ENCODE results near the gene GSTP1.

DNA sequence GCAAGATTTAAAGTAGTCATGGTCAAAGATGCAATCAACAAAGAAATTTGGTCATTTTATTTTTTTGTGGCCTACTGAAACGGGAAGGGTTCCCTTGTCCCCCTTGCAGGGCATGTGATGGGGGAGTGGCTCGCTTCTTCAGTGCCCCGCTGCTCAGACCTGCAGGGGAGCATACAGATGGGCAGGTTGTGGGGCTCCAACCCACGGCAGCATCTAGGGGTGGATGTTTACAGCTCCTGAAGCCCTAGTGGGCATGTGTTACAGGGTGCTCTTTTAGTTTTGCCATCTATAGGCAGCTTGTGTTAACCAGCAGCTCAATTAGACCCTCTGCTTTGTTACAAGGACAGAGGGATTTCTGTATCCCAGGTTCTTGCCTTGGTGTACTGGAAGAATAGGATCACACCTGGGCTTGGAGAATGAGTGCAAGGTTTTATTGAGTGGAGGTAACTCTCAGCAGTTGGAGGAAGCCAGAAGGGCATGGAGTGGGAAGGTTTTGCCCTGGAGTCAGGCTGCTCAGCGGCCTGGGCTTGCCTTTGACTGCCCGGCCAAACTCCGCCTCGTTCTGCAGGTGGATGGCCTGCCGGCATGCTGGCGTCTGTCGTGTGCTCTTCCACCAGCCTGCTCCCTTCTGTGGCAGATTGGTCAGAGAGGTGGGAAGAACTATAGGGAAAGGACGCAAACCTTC is 9.4 kb downstream of the GSTP1 start:
- TF ChIP-seq, protein P1, sequence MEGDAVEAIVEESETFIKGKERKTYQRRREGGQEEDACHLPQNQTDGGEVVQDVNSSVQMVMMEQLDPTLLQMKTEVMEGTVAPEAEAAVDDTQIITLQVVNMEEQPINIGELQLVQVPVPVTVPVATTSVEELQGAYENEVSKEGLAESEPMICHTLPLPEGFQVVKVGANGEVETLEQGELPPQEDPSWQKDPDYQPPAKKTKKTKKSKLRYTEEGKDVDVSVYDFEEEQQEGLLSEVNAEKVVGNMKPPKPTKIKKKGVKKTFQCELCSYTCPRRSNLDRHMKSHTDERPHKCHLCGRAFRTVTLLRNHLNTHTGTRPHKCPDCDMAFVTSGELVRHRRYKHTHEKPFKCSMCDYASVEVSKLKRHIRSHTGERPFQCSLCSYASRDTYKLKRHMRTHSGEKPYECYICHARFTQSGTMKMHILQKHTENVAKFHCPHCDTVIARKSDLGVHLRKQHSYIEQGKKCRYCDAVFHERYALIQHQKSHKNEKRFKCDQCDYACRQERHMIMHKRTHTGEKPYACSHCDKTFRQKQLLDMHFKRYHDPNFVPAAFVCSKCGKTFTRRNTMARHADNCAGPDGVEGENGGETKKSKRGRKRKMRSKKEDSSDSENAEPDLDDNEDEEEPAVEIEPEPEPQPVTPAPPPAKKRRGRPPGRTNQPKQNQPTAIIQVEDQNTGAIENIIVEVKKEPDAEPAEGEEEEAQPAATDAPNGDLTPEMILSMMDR (IDR thresholded peaks at IDR 0.05; ENCODE audit: poor library complexity): no peak
- TF ChIP-seq EZH2phosphoT487 (IDR thresholded peaks at IDR 0.05; ENCODE audit: low read depth, severe bottlenecking, unreplicated experiment): no peak
